Fibroblast of upper back skin (primary cell): ENCODE data around the gene ESYT2.
"Not testable (repeated sequence)": the region's sequence is repeated elsewhere in the genome, so short reads cannot be mapped to it uniquely, and the experiment has no call there.

Experiments
- DNase-seq: peaks from one replicate; pipeline ENCODE4 v3.0.0-alpha.2; 2013

The ESYT2 gene

GRCh38 chr7:158710651-158711102 is 118.6 kb downstream of the ESYT2 start:
- DNase-seq: peak; percentile 43

- no peak for DNase-seq
Observed at GRCh38 chr7:158707610-158708009, 121.7 kb downstream of the ESYT2 start.

GRCh38 chr7:158706710-158707590 is 122.4 kb downstream of the ESYT2 start:
- DNase-seq: no peak

- no peak for DNase-seq
Observed at GRCh38 chr7:158706273-158706704, 123.0 kb downstream of the ESYT2 start.

- no peak for DNase-seq
Observed at GRCh38 chr7:158705234-158705850, 124.0 kb downstream of the ESYT2 start.

- DNase-seq: peak; percentile 97
Observed at GRCh38 chr7:158704524-158705233, 124.6 kb downstream of the ESYT2 start, which contains the start of gene NCAPG2. TSS of gene NCAPG2 (minus strand) at chr7:158704804. CDS start at chr7:158701899, 2,905 bp downstream.

- not testable (repeated sequence) for DNase-seq
Observed at GRCh38 chr7:158703679-158704523, 125.4 kb downstream of the ESYT2 start.

GRCh38 chr7:158702944-158703343 is 126.4 kb downstream of the ESYT2 start:
- no peak for DNase-seq

- no peak for DNase-seq
Observed at GRCh38 chr7:158702196-158702595, 127.1 kb downstream of the ESYT2 start.

GRCh38 chr7:158700008-158700407 is 129.3 kb downstream of the ESYT2 start:
- no peak for DNase-seq

- no peak for DNase-seq
Observed at GRCh38 chr7:158699341-158699740, 130.0 kb downstream of the ESYT2 start.

- no peak for DNase-seq
Observed at GRCh38 chr7:158698657-158699195, 130.6 kb downstream of the ESYT2 start.

- not testable (repeated sequence) for DNase-seq
Observed at GRCh38 chr7:158697597-158697996, 131.7 kb downstream of the ESYT2 start.

GRCh38 chr7:158695726-158696452 is 133.4 kb downstream of the ESYT2 start:
- DNase-seq: peak; percentile 83

- no peak for DNase-seq
Observed at GRCh38 chr7:158695056-158695455, 134.3 kb downstream of the ESYT2 start.

GRCh38 chr7:158694650-158695049 is 134.7 kb downstream of the ESYT2 start:
- DNase-seq: no peak

GRCh38 chr7:158689488-158689887 is 139.8 kb downstream of the ESYT2 start:
- DNase-seq: no peak

- no peak for DNase-seq
Observed at GRCh38 chr7:158687406-158687805, 141.9 kb downstream of the ESYT2 start.

GRCh38 chr7:158685693-158686092 is 143.6 kb downstream of the ESYT2 start:
- peak; percentile 73 for DNase-seq

- DNase-seq: peak; percentile 72
Observed at GRCh38 chr7:158684329-158684728, 145.0 kb downstream of the ESYT2 start.

GRCh38 chr7:158683541-158683940 is 145.8 kb downstream of the ESYT2 start:
- DNase-seq: peak; percentile 37
